Measurements from ENCODE around the gene CHST3. TPM values are rescaled to one million over a fixed set of nuclear protein-coding genes. Genes with fewer than 3 reads are reported as not detected.

The CHST3 gene
- total and polyA plus RNA-seq, 11 donors: 8.1 to 51.3 (median 25.0) TPM

DNA sequence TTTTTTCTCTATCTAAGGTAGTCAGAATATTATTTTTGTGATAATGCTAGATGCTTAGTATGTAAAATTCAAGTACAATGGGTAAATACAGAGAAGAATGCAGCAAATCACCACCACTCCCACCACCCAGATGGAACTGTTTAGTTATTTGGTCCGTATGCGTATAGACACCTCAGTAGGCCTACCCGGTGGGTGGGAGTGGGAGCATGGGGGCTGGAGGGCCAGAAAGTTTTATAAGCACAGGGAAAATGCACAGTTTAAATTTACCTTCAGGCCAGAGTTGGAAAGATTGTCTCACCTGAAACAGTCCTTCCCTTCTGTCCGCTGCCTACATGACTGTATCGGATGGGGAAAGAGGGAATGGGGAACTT, 15.5 kb downstream of the CHST3 start:
- Histone ChIP-seq H3K27ac (peak overlapping the region in 10 of 12 donors; percentile 5 to 87 (median 68)), H3K27me3 (no peaks in the 10 kb centered on the region), H3K36me3 (no peaks in the 10 kb centered on the region), H3K4me1 (peaks cover 22 to 100% (median 94%) of the 10 kb centered on the region in 12 donors), H3K4me3 (no peak overlapping the region), H3K9me3 (no peaks in the 10 kb centered on the region)
- no peak for DNase-seq
- TF ChIP-seq, protein P1, sequence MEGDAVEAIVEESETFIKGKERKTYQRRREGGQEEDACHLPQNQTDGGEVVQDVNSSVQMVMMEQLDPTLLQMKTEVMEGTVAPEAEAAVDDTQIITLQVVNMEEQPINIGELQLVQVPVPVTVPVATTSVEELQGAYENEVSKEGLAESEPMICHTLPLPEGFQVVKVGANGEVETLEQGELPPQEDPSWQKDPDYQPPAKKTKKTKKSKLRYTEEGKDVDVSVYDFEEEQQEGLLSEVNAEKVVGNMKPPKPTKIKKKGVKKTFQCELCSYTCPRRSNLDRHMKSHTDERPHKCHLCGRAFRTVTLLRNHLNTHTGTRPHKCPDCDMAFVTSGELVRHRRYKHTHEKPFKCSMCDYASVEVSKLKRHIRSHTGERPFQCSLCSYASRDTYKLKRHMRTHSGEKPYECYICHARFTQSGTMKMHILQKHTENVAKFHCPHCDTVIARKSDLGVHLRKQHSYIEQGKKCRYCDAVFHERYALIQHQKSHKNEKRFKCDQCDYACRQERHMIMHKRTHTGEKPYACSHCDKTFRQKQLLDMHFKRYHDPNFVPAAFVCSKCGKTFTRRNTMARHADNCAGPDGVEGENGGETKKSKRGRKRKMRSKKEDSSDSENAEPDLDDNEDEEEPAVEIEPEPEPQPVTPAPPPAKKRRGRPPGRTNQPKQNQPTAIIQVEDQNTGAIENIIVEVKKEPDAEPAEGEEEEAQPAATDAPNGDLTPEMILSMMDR (IDR thresholded peaks at IDR 0.05): no peak
- no peak for TF ChIP-seq POLR2A (IDR thresholded peaks at IDR 0.05)
- no peak for ATAC-seq
- intact Hi-C loops (cut with DNase I): loop anchor here in 1 of 10 donors (5.0 kb wide), 1 partner anchor 33 kb away; no protein-coding TSS in a partner anchor
- 88 to 93% (median 91%) methylated on average over 5 of the region's 5 CpGs for WGBS, 4 donors

DNA sequence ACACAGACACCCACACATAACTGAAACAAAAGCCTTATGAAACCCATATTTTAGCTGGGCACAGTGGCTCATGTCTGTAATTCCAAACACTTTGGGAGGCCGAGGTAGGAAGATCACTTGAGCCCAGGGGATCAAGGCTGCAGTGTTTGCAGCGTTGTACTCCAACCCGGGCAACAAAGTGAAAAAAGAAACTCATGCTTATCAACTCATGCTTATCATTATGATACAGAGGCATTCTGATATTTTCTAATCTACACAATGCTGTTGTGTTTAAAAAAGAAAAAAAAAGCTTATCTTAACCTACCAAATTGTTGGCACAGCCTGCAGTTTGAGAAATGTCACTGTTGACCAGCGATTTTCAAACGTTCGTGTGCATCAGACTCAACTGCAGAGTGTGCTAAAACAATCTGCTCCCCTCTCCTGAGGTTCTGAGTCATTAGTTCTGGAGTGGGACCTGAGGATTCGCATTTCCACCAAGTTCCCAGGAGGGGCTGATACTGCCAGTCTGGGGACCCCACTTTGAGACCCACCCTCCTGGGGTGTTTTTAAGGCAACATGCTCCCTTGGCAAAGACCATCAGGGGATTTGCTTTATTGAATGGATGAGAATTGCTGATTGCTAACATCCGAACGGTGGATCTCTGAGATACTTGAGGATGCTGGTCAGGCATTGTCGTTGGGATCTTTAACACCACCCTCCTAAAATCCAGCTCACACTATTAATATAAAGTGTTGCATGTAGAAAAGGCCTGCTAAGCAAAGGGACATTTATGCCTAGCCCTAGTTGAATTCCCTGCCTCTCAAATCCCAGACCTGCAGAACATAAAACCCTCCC, 16.2 kb downstream of the CHST3 start:
- H3K36me3 ChIP-seq: no peaks in the 10 kb centered on the region
- peaks cover 25 to 100% (median 94%) of the 10 kb centered on the region in 12 donors for H3K4me1 ChIP-seq
- TF ChIP-seq POLR2A (IDR thresholded peaks at IDR 0.05): no peak
- TF ChIP-seq, protein P1 (IDR thresholded peaks at IDR 0.05): no peak
- 28 to 43% (median 34%) methylated on average over 8 to 10 of the region's 10 CpGs for WGBS, 4 donors
- intact Hi-C loops (cut with DNase I): no loop called here
- H3K27ac ChIP-seq: peak overlapping the region; percentile 24 to 87 (median 66)
- no peak overlapping the region for H3K4me3 ChIP-seq
- DNase-seq: no peak
- H3K27me3 ChIP-seq: no peaks in the 10 kb centered on the region
- peak in 1 of 4 donors; percentile 4 for ATAC-seq
- no peaks in the 10 kb centered on the region for H3K9me3 ChIP-seq

DNA sequence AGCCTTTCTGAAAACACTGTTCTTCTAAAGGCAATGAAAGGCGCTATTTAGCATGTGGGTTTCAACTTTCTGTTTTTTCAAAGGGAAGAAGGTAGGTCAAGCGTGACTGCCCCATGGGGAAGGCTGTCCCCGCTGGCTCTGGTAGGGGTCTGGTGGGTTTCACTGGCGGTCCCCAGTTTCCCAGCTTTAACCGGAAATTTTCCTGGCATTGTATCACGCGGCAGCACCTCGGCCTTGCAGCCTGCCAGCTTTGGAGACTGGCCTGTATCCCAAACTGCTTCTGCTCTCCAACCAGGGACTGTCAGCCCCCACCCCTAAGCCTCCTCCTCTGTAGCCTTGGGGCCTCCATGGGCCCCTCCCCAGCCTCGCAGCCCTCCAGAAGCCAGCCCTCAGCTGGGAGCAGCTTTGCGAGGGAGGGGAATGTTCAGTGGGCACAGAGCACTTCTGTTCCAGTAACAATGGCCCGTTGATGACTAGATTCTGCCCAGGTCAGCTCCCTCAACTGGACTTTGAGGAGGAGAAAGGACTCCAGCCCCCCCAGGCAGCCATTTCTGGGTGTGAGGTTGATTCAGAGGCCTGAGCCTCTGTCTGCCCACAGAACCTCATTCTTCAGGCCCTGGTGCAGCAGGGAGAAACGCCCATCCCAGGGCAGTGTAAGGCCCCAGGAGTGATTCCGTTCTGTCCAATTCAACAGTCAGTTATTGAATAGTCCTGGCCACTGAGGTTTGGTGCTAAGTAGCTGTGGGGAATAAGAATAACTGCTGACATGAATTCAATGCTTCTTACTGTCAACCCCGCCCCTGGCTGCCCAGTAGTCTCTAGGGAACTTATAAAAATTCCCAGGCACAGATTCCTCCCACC, 17.1 kb downstream of the CHST3 start:
- Histone ChIP-seq H3K27me3 (no peaks in the 10 kb centered on the region), H3K9me3 (no peaks in the 10 kb centered on the region), H3K36me3 (no peaks in the 10 kb centered on the region), H3K4me1 (peaks cover 30 to 100% (median 95%) of the 10 kb centered on the region in 12 donors), H3K27ac (peak overlapping the region; percentile 24 to 87 (median 66)), H3K4me3 (no peak overlapping the region)
- DNase-seq (peak in 2 of 5 donors; percentile 52 to 57), ATAC-seq (peak; percentile 5 to 33 (median 23))
- WGBS, 4 donors: 42 to 47% (median 44%) methylated on average over 12 to 14 of the region's 14 CpGs
- TF ChIP-seq, protein P1 (IDR thresholded peaks at IDR 0.05): no peak
- no peak for TF ChIP-seq POLR2A (IDR thresholded peaks at IDR 0.05)
- intact Hi-C loops (cut with DNase I): no loop called here

DNA sequence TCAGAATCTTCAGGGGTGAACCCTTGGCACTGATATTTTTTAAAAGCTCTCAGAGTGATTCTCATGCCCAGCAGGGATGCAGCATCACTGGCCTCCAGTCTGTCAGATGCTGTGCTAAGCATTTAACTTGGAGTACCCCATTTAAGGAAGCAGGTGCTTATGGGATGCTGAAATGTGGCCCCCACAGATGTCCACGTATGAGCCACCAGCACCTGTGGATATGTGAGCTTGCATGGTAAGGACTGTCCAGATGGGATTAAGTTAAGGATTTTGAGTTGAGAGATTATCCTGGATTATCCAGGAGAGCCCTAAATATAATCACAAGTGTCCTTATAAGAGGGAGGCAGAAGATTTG, 17.7 kb downstream of the CHST3 start:
- ATAC-seq: no peak

More for the DNA sequence above, 17.7 kb downstream of the CHST3 start:
- TF ChIP-seq, protein P1 (IDR thresholded peaks at IDR 0.05): no peak
- TF ChIP-seq POLR2A (IDR thresholded peaks at IDR 0.05): no peak
- H3K27me3 ChIP-seq: no peaks in the 10 kb centered on the region
- no peak overlapping the region for H3K4me3 ChIP-seq
- no peaks in the 10 kb centered on the region for H3K9me3 ChIP-seq
- DNase-seq: no peak
- intact Hi-C loops (cut with DNase I): no loop called here
- whole genome bisulfite sequencing, 4 donors: 69 to 83% (median 79%) methylated on average over 1 of the region's 1 CpG
- peaks cover 36 to 100% (median 95%) of the 10 kb centered on the region in 12 donors for H3K4me1 ChIP-seq
- H3K27ac ChIP-seq: peak overlapping the region; percentile 24 to 87 (median 64)
- H3K36me3 ChIP-seq: no peaks in the 10 kb centered on the region

Measured in heart left ventricle (tissue), 16 donors.